Lung microvascular endothelial cell (primary cell): ENCODE measurements around the gene EIF4G1. TPM values are rescaled to one million over a fixed set of nuclear protein-coding genes. Genes with fewer than 3 reads are reported as not detected.

Source experiments
- DNase-seq, 2 donors: peaks; one replicate each; pipeline versions ENCODE4 v3.0.0 to v3.0.0-alpha.2; 2010; ENCODE audit warnings: low read depth in 2 of 2
- total RNA-seq: library from RNA; depleted of rRNA; stranded (reverse); fragments of >200 nt; gene quantifications from 2 replicates; pipeline ENCODE4 v1.2.1, GENCODE V29; 2014

The EIF4G1 gene
- total RNA-seq, 1 donor from 2014 or later, result 237 TPM

GRCh38 chr3:184349563-184350470 lies 35.4 kb downstream of the EIF4G1 start:
- no peak for DNase-seq

GRCh38 chr3:184350618-184351017 lies 36.2 kb downstream of the EIF4G1 start:
- no peak for DNase-seq

GRCh38 chr3:184351511-184352148 lies 37.2 kb downstream of the EIF4G1 start:
- no peak for DNase-seq

GRCh38 chr3:184352149-184352785 lies 37.9 kb downstream of the EIF4G1 start:
- DNase-seq, result no peak

GRCh38 chr3:184352897-184353545 lies 38.6 kb downstream of the EIF4G1 start:
- no peak for DNase-seq

GRCh38 chr3:184353546-184353941 lies 39.1 kb downstream of the EIF4G1 start:
- no peak for DNase-seq

GRCh38 chr3:184354121-184354728 lies 39.8 kb downstream of the EIF4G1 start:
- DNase-seq, result peak; percentile 43 to 62

- DNase-seq, result no peak
Observed at GRCh38 chr3:184354754-184355153, 40.3 kb downstream of the EIF4G1 start.

GRCh38 chr3:184355261-184356040 lies 41.0 kb downstream of the EIF4G1 start:
- no peak for DNase-seq

- no peak for DNase-seq
Observed at GRCh38 chr3:184357248-184358123, 43.1 kb downstream of the EIF4G1 start.

- DNase-seq, result no peak
Observed at GRCh38 chr3:184358124-184358767, 43.8 kb downstream of the EIF4G1 start.

- DNase-seq, result no peak
Observed at GRCh38 chr3:184358921-184359350, 44.5 kb downstream of the EIF4G1 start.

GRCh38 chr3:184359610-184360009 lies 45.2 kb downstream of the EIF4G1 start:
- no peak for DNase-seq

GRCh38 chr3:184360070-184360928 lies 45.9 kb downstream of the EIF4G1 start:
- no peak for DNase-seq

GRCh38 chr3:184360929-184361531 lies 46.6 kb downstream of the EIF4G1 start:
- no peak for DNase-seq

- peak; percentile 48 to 70 for DNase-seq
Observed at GRCh38 chr3:184361532-184361931, 47.1 kb downstream of the EIF4G1 start, which contains the start of the genes CLCN2 and POLR2H. Gene CLCN2 (minus strand): TSS chr3:184361605. CDS start chr3:184361479, 126 bp downstream. Gene POLR2H (plus strand): TSS chr3:184361710. CDS start chr3:184363493, 1,783 bp downstream.

- no peak for DNase-seq
Observed at GRCh38 chr3:184361932-184362667, 47.7 kb downstream of the EIF4G1 start.
